Brain microvascular endothelial cell (primary cell): ENCODE data around the gene PAK5.
A peak's percentile ranks its signal among the peaks of the same experiment; 100 is the strongest.

Experiments
- DNase-seq: peaks from one replicate; pipeline ENCODE4 v3.0.0-alpha.2; 2020
- H3K27ac ChIP-seq: fragments of 250-450 bp; sonication (Bioruptor Pico); 2 replicates; pipeline ENCODE4 v1.5.1; 2020; ENCODE audit warnings: mild to moderate bottlenecking, moderate library complexity
- H3K27me3 ChIP-seq: fragments of 250-450 bp; sonication (Bioruptor Pico); replicated peaks from 2 replicates; pipeline ENCODE4 v1.5.1; 2020; ENCODE audit warnings: mild to moderate bottlenecking
- H3K36me3 ChIP-seq: fragments of 250-450 bp; sonication (Bioruptor Pico); replicated peaks from 2 replicates; pipeline ENCODE4 v1.5.1; 2020; ENCODE audit warnings: mild to moderate bottlenecking
- H3K4me3 ChIP-seq: 2 replicates; pipeline ENCODE4 v1.5.1; 2011; ENCODE audit warnings: low read depth, mild to moderate bottlenecking, control low read depth, low read length, moderate library complexity
- in situ Hi-C: cut with HindIII; loops from 2 replicates; pipeline ENCODE4 v1.10.0; 2017; ENCODE audit warnings: low sequenced_read_pairs, low pct_ligation_motif_present
- TF ChIP-seq, protein P1 (sequence below): IDR thresholded peaks from 2 replicates; pipeline ENCODE4 v1.5.1; 2011; ENCODE audit warnings: low read depth, mild to moderate bottlenecking, moderate library complexity, low read length, control low read depth, inconsistent platforms; ENCODE audit errors: missing control alignments

PAK5 gene

DNA sequence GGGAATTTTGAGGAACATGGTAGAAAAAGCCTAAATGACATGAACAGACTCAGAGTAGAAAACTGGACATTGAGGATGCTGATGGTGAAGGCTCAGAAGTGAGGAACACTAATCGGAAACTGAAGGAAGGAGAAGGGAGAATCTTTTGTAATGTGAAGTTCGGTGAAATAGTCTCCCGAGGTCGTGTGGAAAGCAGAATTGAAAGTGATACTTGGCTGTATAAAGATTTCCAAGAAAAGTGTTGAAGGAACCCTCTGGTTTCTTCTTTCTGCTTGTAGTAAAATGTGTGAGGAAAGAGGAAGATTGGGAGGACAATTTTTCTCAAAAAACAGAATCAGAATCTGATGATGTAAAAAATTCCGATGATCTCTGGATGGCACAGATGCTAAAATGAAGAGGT lies 209.0 kb downstream of the PAK5 start:
- TF ChIP-seq, protein P1, sequence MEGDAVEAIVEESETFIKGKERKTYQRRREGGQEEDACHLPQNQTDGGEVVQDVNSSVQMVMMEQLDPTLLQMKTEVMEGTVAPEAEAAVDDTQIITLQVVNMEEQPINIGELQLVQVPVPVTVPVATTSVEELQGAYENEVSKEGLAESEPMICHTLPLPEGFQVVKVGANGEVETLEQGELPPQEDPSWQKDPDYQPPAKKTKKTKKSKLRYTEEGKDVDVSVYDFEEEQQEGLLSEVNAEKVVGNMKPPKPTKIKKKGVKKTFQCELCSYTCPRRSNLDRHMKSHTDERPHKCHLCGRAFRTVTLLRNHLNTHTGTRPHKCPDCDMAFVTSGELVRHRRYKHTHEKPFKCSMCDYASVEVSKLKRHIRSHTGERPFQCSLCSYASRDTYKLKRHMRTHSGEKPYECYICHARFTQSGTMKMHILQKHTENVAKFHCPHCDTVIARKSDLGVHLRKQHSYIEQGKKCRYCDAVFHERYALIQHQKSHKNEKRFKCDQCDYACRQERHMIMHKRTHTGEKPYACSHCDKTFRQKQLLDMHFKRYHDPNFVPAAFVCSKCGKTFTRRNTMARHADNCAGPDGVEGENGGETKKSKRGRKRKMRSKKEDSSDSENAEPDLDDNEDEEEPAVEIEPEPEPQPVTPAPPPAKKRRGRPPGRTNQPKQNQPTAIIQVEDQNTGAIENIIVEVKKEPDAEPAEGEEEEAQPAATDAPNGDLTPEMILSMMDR, result no peak
- H3K27me3 ChIP-seq, result no peaks in the 10 kb centered on the region
- in situ Hi-C loops, result no loop called here
- H3K4me3 ChIP-seq, result no peak overlapping the region
- DNase-seq, result no peak
- H3K36me3 ChIP-seq, result no peaks in the 10 kb centered on the region
- no peak overlapping the region for H3K27ac ChIP-seq

GRCh38 chr20:9628589-9628988 lies 210.3 kb downstream of the PAK5 start:
- Histone ChIP-seq H3K27me3 (no peaks in the 10 kb centered on the region), H3K4me3 (no peak overlapping the region), H3K36me3 (no peaks in the 10 kb centered on the region), H3K27ac (no peak overlapping the region)
- TF ChIP-seq, protein P1, result no peak
- no peak for DNase-seq
- in situ Hi-C loops, result no loop called here

DNA sequence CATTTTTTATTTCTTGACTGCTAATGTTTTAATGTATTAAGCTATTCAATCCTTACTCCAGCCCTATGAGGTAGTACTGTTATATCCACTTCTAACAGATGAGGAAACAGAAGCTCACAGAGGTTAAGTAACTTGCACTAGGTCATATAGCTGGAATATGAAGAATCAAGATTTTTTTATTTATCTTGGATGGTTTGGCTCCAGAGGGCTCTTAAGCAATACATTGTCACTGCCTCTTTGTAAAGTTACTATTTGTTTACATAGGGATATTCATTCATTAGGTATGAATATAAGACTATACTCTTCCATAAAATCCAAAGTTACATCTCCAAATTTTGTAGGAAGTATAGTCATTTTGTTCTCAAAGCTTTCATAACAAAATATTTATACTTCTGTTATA lies 210.7 kb downstream of the PAK5 start:
- no peaks in the 10 kb centered on the region for H3K27me3 ChIP-seq
- H3K4me3 ChIP-seq, result no peak overlapping the region
- H3K36me3 ChIP-seq, result no peaks in the 10 kb centered on the region
- no peak overlapping the region for H3K27ac ChIP-seq
- TF ChIP-seq, protein P1, result no peak
- no peak for DNase-seq
- in situ Hi-C loops, result no loop called here

DNA sequence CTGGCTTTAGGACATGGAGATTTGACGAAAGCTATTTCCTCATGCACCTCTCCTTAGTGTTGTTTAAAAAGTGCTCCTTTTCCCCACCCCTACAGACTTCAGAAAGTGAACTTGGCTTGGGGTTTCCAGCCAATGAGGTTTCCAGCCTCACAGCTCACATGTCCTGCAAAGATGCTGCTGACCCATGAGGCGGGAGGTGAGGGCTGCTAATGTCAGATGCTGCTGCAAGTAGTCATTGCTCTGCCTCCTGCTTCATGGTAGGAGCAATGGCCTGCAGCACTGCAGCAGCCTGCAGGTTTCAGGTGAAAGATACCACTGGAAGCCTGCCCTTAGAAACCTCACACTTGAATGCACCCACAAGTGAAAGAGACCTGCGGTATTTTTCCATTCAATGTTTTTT lies 211.7 kb downstream of the PAK5 start:
- TF ChIP-seq, protein P1, result no peak

DNA sequence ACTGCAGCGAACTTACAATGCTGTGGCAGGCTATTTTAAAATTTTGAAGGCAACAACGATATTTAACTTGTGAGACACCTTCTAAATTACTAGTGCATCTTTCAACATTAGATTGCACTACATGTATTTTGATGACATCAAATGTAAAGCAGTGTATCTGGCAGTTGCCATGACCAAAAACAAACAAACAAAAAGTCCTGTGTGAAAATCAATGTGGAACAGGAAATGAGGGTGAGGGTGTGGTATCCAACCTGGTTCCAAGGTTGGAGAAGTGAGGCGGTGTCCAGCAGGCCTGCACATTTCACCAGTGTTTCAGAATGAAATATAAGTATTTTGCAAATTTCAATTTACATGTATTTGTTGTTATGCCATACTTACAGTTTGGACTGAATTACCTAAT lies 212.5 kb downstream of the PAK5 start:
- TF ChIP-seq, protein P1, result no peak
- Histone ChIP-seq H3K36me3 (no peaks in the 10 kb centered on the region), H3K4me3 (no peak overlapping the region), H3K27ac (no peak overlapping the region), H3K27me3 (no peaks in the 10 kb centered on the region)
- DNase-seq, result no peak
- in situ Hi-C loops, result no loop called here

More for the DNA sequence above, 211.7 kb downstream of the PAK5 start:
- no peaks in the 10 kb centered on the region for H3K36me3 ChIP-seq
- in situ Hi-C loops, result no loop called here
- no peak for DNase-seq
- H3K27ac ChIP-seq, result no peak overlapping the region
- H3K27me3 ChIP-seq, result no peaks in the 10 kb centered on the region
- H3K4me3 ChIP-seq, result no peak overlapping the region

GRCh38 chr20:9617940-9618339 lies 220.9 kb downstream of the PAK5 start:
- Histone ChIP-seq H3K36me3 (no peaks in the 10 kb centered on the region), H3K27ac (no peak overlapping the region), H3K4me3 (no peak overlapping the region), H3K27me3 (no peaks in the 10 kb centered on the region)
- in situ Hi-C loops, result loop anchor here (25.0 kb wide), 1 partner anchor 206 kb away; no protein-coding TSS in a partner anchor
- DNase-seq, result peak; percentile 61
- TF ChIP-seq, protein P1, result peak; percentile 57
